IMR-90 (cell line): ENCODE data around the gene BMPER. TPM values are rescaled to one million over a fixed set of nuclear protein-coding genes. Genes with fewer than 3 reads are reported as not detected.
A peak's percentile ranks its signal among the peaks of the same experiment; 100 is the strongest.

Source experiments
- ATAC-seq: fragments of 200-7000 bp; cut with Tn5 transposase; 2 replicates; pipeline ENCODE4 v1.9.1; 2020; ENCODE audit warnings: low read depth, mild to moderate bottlenecking, moderate library complexity
- BruUV-seq: library from RNA; stranded (reverse); fragments of 400-500 nt; replicated peaks from 2 replicates; lab custom pipeline; 2021; lab: Mats Ljungman, UMichigan
- CTCF ChIA-PET: fragments of 300-600 bp; formaldehyde crosslinking; extraction: SDS; loops from one replicate; lab custom pipeline; 2021; ENCODE audit warnings: antibody characterized with exemption; lab: Yijun Ruan, JAX
- POLR2A ChIA-PET: fragments of 300-600 bp; sonication (Branson Sonifier 250); formaldehyde crosslinking; loops from one replicate; lab custom pipeline; 2022; ENCODE audit warnings: antibody characterized with exemption; ENCODE audit not compliant: unreplicated experiment; lab: Charles Lee
- DNase-seq: peaks from one replicate; pipeline ENCODE4 v3.0.0; 2013
- H2AFZ ChIP-seq: replicated peaks from 2 replicates; pipeline ENCODE3; 2013; ENCODE audit warnings: low read length, mild to moderate bottlenecking; ENCODE audit not compliant: poor library complexity
- H2AK5ac ChIP-seq: 2 replicates; pipeline ENCODE4 v1.6.1; 2013; ENCODE audit warnings: low read depth, low read length, inconsistent platforms
- H2AK9ac ChIP-seq: replicated peaks from 2 replicates; pipeline ENCODE3; 2013; ENCODE audit warnings: mild to moderate bottlenecking, low read depth, low read length, moderate library complexity; ENCODE audit not compliant: poor library complexity
- H2BK120ac ChIP-seq: 2 replicates; pipeline ENCODE4 v1.6.1; 2013; ENCODE audit warnings: low read depth, low read length, inconsistent platforms
- H2BK15ac ChIP-seq: 3 replicates; pipeline ENCODE4 v1.6.1; 2013; ENCODE audit warnings: low read depth, low read length, inconsistent platforms
- H2BK20ac ChIP-seq: 2 replicates; pipeline ENCODE4 v1.6.1; 2013; ENCODE audit warnings: low read depth, mild to moderate bottlenecking, inconsistent platforms, low read length, moderate library complexity
- H2BK5ac ChIP-seq: 2 replicates; pipeline ENCODE4 v1.6.1; 2013; ENCODE audit warnings: mild to moderate bottlenecking, low read depth, low read length, inconsistent platforms; ENCODE audit not compliant: poor library complexity, severe bottlenecking
- H3K14ac ChIP-seq: replicated peaks from 2 replicates; pipeline ENCODE4 v1.6.1; 2013; ENCODE audit warnings: low read depth, low read length, inconsistent platforms
- H3K18ac ChIP-seq: 2 replicates; pipeline ENCODE4 v1.6.1; 2013; ENCODE audit warnings: low read depth, low read length, control low read depth
- H3K23ac ChIP-seq: 2 replicates; pipeline ENCODE4 v1.6.1; 2013; ENCODE audit warnings: low read depth, low read length, inconsistent platforms
- H3K27ac ChIP-seq: 2 replicates; pipeline ENCODE4 v1.5.1; 2013; ENCODE audit warnings: mild to moderate bottlenecking, control low read depth, low read length; ENCODE audit not compliant: insufficient read depth
- H3K27me3 ChIP-seq: 2 replicates; pipeline ENCODE4 v1.6.1; 2013; ENCODE audit warnings: low read length; ENCODE audit not compliant: control insufficient read depth, insufficient read depth
- H3K36me3 ChIP-seq: 2 replicates; pipeline ENCODE4 v1.6.1; 2013; ENCODE audit warnings: low read length, mixed read lengths; ENCODE audit not compliant: control insufficient read depth, insufficient read depth
- H3K4ac ChIP-seq: 2 replicates; pipeline ENCODE4 v1.6.1; 2013; ENCODE audit warnings: low read depth, low read length, inconsistent platforms
- H3K4me1 ChIP-seq: 2 replicates; pipeline ENCODE4 v1.6.1; 2013; ENCODE audit warnings: low read length, mixed read lengths; ENCODE audit not compliant: control insufficient read depth, insufficient read depth
- H3K4me2 ChIP-seq: 2 replicates; pipeline ENCODE4 v1.6.1; 2013; ENCODE audit warnings: low read depth, mild to moderate bottlenecking, control low read depth, low read length, moderate library complexity
- H3K4me3 ChIP-seq: 2 replicates; pipeline ENCODE4 v1.5.1; 2013; ENCODE audit warnings: low read depth, mild to moderate bottlenecking, control low read depth, low read length, moderate library complexity; ENCODE audit not compliant: insufficient read depth
- H3K56ac ChIP-seq: 2 replicates; pipeline ENCODE4 v1.6.1; 2013; ENCODE audit warnings: low read length, inconsistent platforms; ENCODE audit not compliant: insufficient read depth; ENCODE audit errors: extremely low read depth
- H3K79me1 ChIP-seq, 2 experiments: 2 replicates each; pipeline ENCODE4 v1.6.1; 2013; ENCODE audit warnings: low read length in 2 of 2, inconsistent platforms in 1 of 2, low read depth in 1 of 2
- H3K9ac ChIP-seq: 2 replicates; pipeline ENCODE4 v1.6.1; 2013; ENCODE audit warnings: low read depth, low read length, control low read depth
- H3K9me1 ChIP-seq: 2 replicates; pipeline ENCODE4 v1.6.1; 2013; ENCODE audit warnings: low read length, inconsistent platforms; ENCODE audit not compliant: insufficient read depth
- H3K9me3 ChIP-seq: 2 replicates; pipeline ENCODE4 v1.6.1; 2013; ENCODE audit warnings: low read length; ENCODE audit not compliant: control insufficient read depth, insufficient read depth
- H4K20me1 ChIP-seq: 2 replicates; pipeline ENCODE4 v1.6.1; 2013; ENCODE audit warnings: low read length, inconsistent platforms; ENCODE audit not compliant: insufficient read depth
- H4K5ac ChIP-seq: 2 replicates; pipeline ENCODE4 v1.6.1; 2013; ENCODE audit warnings: mild to moderate bottlenecking, low read depth, low read length, control low read depth
- H4K8ac ChIP-seq, 2 experiments: 2 replicates each; pipeline ENCODE4 v1.6.1; 2013; ENCODE audit warnings: low read depth in 2 of 2, low read length in 2 of 2, control low read depth in 1 of 2, inconsistent platforms in 1 of 2
- H4K91ac ChIP-seq: 2 replicates; pipeline ENCODE4 v1.6.1; 2013; ENCODE audit warnings: low read depth, low read length, inconsistent platforms; ENCODE audit not compliant: insufficient read depth
- CEBPB ChIP-seq: IDR thresholded peaks from 2 replicates; pipeline ENCODE4 v1.6.1; 2012; ENCODE audit warnings: low read depth, low read length, improper control_type of control experiment
- CTCF ChIP-seq: conservative IDR thresholded peaks from 2 replicates; pipeline ENCODE4 v1.5.1; 2012; ENCODE audit warnings: mild to moderate bottlenecking, low read depth, low read length, improper control_type of control experiment
- MXI1 ChIP-seq: IDR thresholded peaks from 2 replicates; pipeline ENCODE4 v1.6.1; 2012; ENCODE audit warnings: low read depth, mild to moderate bottlenecking, low read length, moderate library complexity, borderline replicate concordance
- NFE2L2 ChIP-seq: fragments of 150-350 bp; IDR thresholded peaks from 2 replicates; pipeline ENCODE4 v1.6.1; 2016; ENCODE audit warnings: low read depth, mild to moderate bottlenecking, low read length
- POLR2A ChIP-seq: IDR thresholded peaks from 2 replicates; pipeline ENCODE4 v1.6.1; 2012; ENCODE audit warnings: mild to moderate bottlenecking, low read depth, low read length
- RAD21 ChIP-seq: IDR thresholded peaks from 2 replicates; pipeline ENCODE4 v1.6.1; 2012; ENCODE audit warnings: low read length, improper control_type of control experiment
- WGBS, 2 experiments: methylation state at CpG; one replicate each; pipeline versions ENCODE4 v1.1.5 to v1.1.7; 2013; ENCODE audit warnings: missing lambda C conversion rate in 2 of 2; ENCODE audit not compliant: insufficient read length in 1 of 2; ENCODE audit errors: extremely low coverage in 2 of 2; 5-methylcytosine and 5-hydroxymethylcytosine counted together
- dilution Hi-C: fragments of 300-500 bp; cut with HindIII; formaldehyde crosslinking; loops from one replicate; pipeline ENCODE4 v1.14.3; 2018; ENCODE audit warnings: low sequenced_read_pairs; ENCODE audit not compliant: unreplicated experiment
- in situ Hi-C: fragments of 300-500 bp; cut with MboI; formaldehyde crosslinking; loops from 3 replicates; pipeline ENCODE4 v1.14.3; 2019; ENCODE audit warnings: low sequenced_read_pairs, inconsistent platforms, mixed read lengths
- intact Hi-C: fragments of 100-400 bp; cut with micrococcal nuclease; formaldehyde crosslinking; loops from 2 replicates; pipeline ENCODE4 v1.10.0; 2022
- polyA plus RNA-seq, 3 experiments: library from polyadenylated mRNA; depleted of rRNA; stranded (reverse); fragments of >200 nt; gene quantifications; 2 replicates each; pipeline ENCODE4 v1.2.3, GENCODE V29; 2012; ENCODE audit warnings: low replicate concordance in 1 of 3
- total RNA-seq: library from RNA; depleted of rRNA; stranded (reverse); fragments of >200 nt; gene quantifications from 2 replicates; pipeline ENCODE4 v1.2.3, GENCODE V29; 2012

BMPER gene
- total and polyA plus RNA-seq, 2 of the 4 experiments (the other 2 are of a cell fraction) = 6.2 to 7.9 TPM

- H2BK20ac ChIP-seq = no peak overlapping the region
- no peaks in the 10 kb centered on the region for H3K27me3 ChIP-seq
- H2AFZ ChIP-seq = no peak overlapping the region
- intact Hi-C loops (loop anchor here (10.0 kb wide), 1 partner anchor 227 kb away; no protein-coding TSS in a partner anchor), dilution Hi-C loops (no loop called here), in situ Hi-C loops (loop anchor here (25.0 kb wide), 1 partner anchor 925 kb away; no protein-coding TSS in a partner anchor)
- H2AK5ac ChIP-seq = 0 out of 2 replicates have a peak overlapping the region, but pooled peaks have one; percentile 13
- peak overlapping the region; percentile 20; the same call in 1 of the 2 replicates for H3K18ac ChIP-seq
- ATAC-seq = no peak
- H2AK9ac ChIP-seq = no peak overlapping the region
- no peaks in the 10 kb centered on the region for H4K20me1 ChIP-seq
- DNase-seq = peak; percentile 46
- H3K23ac ChIP-seq = no peak overlapping the region
- CTCF ChIA-PET = interaction anchor here (1.4 kb wide), 1 partner anchor 179 kb away, joined by 6 read pairs; no protein-coding TSS in a partner anchor
- POLR2A ChIA-PET = no interaction called here
- H3K9me3 ChIP-seq = 0 out of 2 replicates have a peak, but pooled peaks cover 2% of the 10 kb centered on the region
- 0 out of 2 replicates have a peak overlapping the region, but pooled peaks have one; percentile 30 for H3K14ac ChIP-seq
- no peaks in the 10 kb centered on the region for H3K79me1 ChIP-seq
- no peak overlapping the region for H4K91ac ChIP-seq
- no peaks in the 10 kb centered on the region for H3K36me3 ChIP-seq
- no peak overlapping the region for H3K56ac ChIP-seq
- no peak for TF ChIP-seq CTCF
- no peak for TF ChIP-seq CEBPB
- TF ChIP-seq NFE2L2 = no peak
- no peak for TF ChIP-seq RAD21
- no peak for TF ChIP-seq MXI1
- TF ChIP-seq POLR2A = no peak
- no peak overlapping the region for H3K4me3 ChIP-seq
- no TSS peak for BruUV-seq
- H3K9me1 ChIP-seq = peaks cover 5% of the 10 kb centered on the region; the same call in 1 of the 2 replicates
- H3K4me1 ChIP-seq = peaks cover 16% of the 10 kb centered on the region
- H4K8ac ChIP-seq = no peak overlapping the region; a peak in 1 of 4 replicates
- H3K4ac ChIP-seq = no peak overlapping the region
- H2BK15ac ChIP-seq = no peak overlapping the region
- H3K27ac ChIP-seq = no peak overlapping the region
- H2BK120ac ChIP-seq = no peak overlapping the region
- whole genome bisulfite sequencing, 2 experiments = no CpG with 5 or more reads among the region's 5 CpGs
- no peak overlapping the region for H3K4me2 ChIP-seq
- no peak overlapping the region for H2BK5ac ChIP-seq
- H4K5ac ChIP-seq = no peak overlapping the region
- H3K9ac ChIP-seq = no peak overlapping the region
Observed at GRCh38 chr7:34162027-34162565, 256.8 kb downstream of the BMPER start.
